Transverse colon (tissue), 4 donors: ENCODE results near the gene MPV17. TPM values are rescaled to one million over a fixed set of nuclear protein-coding genes. Genes with fewer than 3 reads are reported as not detected.

ENCODE experiments used
- DNase-seq: peaks from one replicate; pipeline ENCODE4 v3.0.0-alpha.2; 2019
- H3K27ac ChIP-seq, 4 donors: fragments of 200-600 bp; sonication (generic); 2 replicates each; pipeline ENCODE4 v1.5.1; 2016 to 2018; ENCODE audit warnings: inconsistent platforms in 4 of 4
- H3K27me3 ChIP-seq: fragments of 200-600 bp; sonication (generic); 2 replicates; pipeline ENCODE4 v1.5.1; 2017; ENCODE audit warnings: inconsistent platforms
- H3K36me3 ChIP-seq, 4 donors: fragments of 200-600 bp; sonication (generic); 2 replicates each; pipeline ENCODE4 v1.5.1; 2017 to 2019; ENCODE audit warnings: inconsistent platforms in 4 of 4
- H3K4me1 ChIP-seq, 4 donors: fragments of 200-600 bp; sonication (generic); 2 replicates each; pipeline ENCODE4 v1.5.1; 2017 to 2020; ENCODE audit warnings: inconsistent platforms in 4 of 4
- H3K4me3 ChIP-seq, 4 donors: fragments of 200-600 bp; sonication (generic); 1 replicate in 1 of 4; 2 replicates in 3 of 4; pipeline versions ENCODE4 v1.5.1 to v1.6.1; 2017 to 2019; ENCODE audit warnings: inconsistent platforms in 4 of 4
- H3K9me3 ChIP-seq, 2 donors: fragments of 200-600 bp; sonication (generic); 2 replicates each; pipeline ENCODE4 v1.5.1; 2017 to 2019; ENCODE audit warnings: inconsistent platforms in 2 of 2
- EP300 ChIP-seq: sonication (generic); formaldehyde crosslinking; IDR thresholded peaks from one replicate; pipeline ENCODE4 v1.6.1; 2017; ENCODE audit warnings: antibody characterized with exemption, low read depth
- POLR2A ChIP-seq: fragments of 450-650 bp; IDR thresholded peaks from one replicate; pipeline ENCODE4 v1.6.1; 2016; ENCODE audit warnings: antibody characterized with exemption, mild to moderate bottlenecking, moderate library complexity
- POLR2AphosphoS5 ChIP-seq, 3 donors: sonication (generic); formaldehyde crosslinking; IDR thresholded peaks; one replicate each; pipeline ENCODE4 v1.6.1; 2016; ENCODE audit warnings: antibody characterized with exemption in 3 of 3
- WGBS, 2 donors: methylation state at CpG; one replicate each; pipeline ENCODE4 v1.1.5; 2018; ENCODE audit warnings: low coverage in 1 of 2; 5-methylcytosine and 5-hydroxymethylcytosine counted together
- in situ Hi-C, 4 donors: fragments of 200-750 bp; cut with MboI; loops; one replicate each; pipeline versions ENCODE4 v1.15.0 to v1.15.1; 2017; ENCODE audit warnings: low sequenced_read_pairs in 3 of 4, low pct_ligation_motif_present in 1 of 4, low pct_unique_long_range_greater_than_20kb in 1 of 4
- intact Hi-C: fragments of 100-400 bp; cut with DNase I; formaldehyde crosslinking; loops from one replicate; pipeline ENCODE4 v1.15.1; 2023; ENCODE audit warnings: low total_unique reads
- total RNA-seq, 4 donors: library from RNA; depleted of rRNA; stranded (reverse); fragments of >200 nt; gene quantifications; one replicate each; pipeline ENCODE4 v1.1.0, GENCODE V29; 2016
- TF ChIP-seq, protein P1 (sequence below), 5 experiments: fragments of 200-600 bp in 3 of 5; fragments of 450-650 bp in 2 of 5; sonication (generic) in 3 of 5; IDR thresholded peaks; 1 replicate in 2 of 5; 2 replicates in 3 of 5; pipeline ENCODE4 v1.5.1; 2016 to 2017; ENCODE audit warnings: antibody characterized with exemption in 5 of 5, inconsistent platforms in 3 of 5, mild to moderate bottlenecking in 2 of 5, moderate library complexity in 1 of 5

MPV17 gene
- total RNA-seq, 4 donors from 2014 or later, result 34.4 to 53.8 (median 38.3) TPM

DNA sequence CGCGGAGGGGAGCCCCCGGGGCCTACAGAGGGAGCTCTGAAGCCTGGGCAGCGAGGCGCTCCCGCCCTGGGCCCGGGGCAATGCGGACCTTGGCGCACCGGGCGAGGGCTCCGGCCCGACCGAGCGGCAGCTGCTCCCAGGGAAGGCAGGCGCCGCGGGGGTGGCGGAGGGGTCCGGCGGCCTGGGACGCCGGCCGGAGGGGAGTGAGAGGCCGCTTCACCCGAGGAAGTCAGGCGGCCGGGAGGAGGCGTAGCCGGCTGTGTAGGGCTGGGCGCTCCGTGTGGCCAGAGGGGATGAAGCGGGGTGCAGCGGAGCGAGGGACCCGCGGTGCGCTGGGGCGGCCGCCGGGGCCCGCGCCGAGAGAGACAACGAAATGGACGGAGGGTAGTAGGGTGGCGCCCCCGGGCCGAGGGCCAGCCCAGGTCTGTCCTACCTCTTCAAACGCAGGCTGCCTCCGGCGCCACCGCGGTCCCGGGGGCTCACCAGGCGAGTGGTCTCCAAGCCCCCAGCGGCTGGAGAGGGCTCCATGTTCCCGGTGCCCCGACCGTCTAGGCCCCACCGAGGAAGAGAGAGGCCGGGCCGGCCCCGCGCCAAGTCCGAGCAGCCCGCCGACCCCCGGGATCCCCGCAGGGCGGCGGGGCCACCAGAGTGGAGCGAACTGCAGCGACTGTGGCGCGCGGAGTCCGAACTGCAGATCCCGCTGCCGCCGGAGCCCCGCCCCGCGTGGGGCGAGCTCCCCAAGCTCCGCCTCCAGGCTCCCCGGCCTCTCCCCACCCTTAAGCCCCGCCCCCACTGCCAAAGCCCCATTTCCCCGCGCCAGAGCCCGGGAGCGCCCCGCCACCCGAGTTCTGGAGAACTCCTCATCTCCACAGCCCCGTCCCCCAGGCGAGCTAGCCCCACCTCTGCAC, 60.3 kb downstream of the MPV17 start, which contains the start of gene SLC30A3:
SLC30A3 (minus strand) TSS at position 669 of the 908 bp plus-strand sequence; CDS start at position 528, 141 bp downstream.
- Histone ChIP-seq H3K36me3 (no peaks in the 10 kb centered on the region), H3K4me1 (peaks cover 14 to 36% (median 35%) of the 10 kb centered on the region in 4 donors), H3K27ac (no peak within 1 kb of the TSS), H3K27me3 (peaks cover 100% of the 10 kb centered on the region), H3K9me3 (no peaks in the 10 kb centered on the region), H3K4me3 (peak within 1 kb of the TSS; percentile 20 to 57 (median 38))
- intact Hi-C loops (no loop called here), in situ Hi-C loops (no loop called here)
- TF ChIP-seq POLR2AphosphoS5 (IDR thresholded peaks at IDR 0.05) (no peak), POLR2A (no peak), EP300 (no peak)
- TF ChIP-seq, protein P1, sequence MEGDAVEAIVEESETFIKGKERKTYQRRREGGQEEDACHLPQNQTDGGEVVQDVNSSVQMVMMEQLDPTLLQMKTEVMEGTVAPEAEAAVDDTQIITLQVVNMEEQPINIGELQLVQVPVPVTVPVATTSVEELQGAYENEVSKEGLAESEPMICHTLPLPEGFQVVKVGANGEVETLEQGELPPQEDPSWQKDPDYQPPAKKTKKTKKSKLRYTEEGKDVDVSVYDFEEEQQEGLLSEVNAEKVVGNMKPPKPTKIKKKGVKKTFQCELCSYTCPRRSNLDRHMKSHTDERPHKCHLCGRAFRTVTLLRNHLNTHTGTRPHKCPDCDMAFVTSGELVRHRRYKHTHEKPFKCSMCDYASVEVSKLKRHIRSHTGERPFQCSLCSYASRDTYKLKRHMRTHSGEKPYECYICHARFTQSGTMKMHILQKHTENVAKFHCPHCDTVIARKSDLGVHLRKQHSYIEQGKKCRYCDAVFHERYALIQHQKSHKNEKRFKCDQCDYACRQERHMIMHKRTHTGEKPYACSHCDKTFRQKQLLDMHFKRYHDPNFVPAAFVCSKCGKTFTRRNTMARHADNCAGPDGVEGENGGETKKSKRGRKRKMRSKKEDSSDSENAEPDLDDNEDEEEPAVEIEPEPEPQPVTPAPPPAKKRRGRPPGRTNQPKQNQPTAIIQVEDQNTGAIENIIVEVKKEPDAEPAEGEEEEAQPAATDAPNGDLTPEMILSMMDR (IDR thresholded peaks at IDR 0.05), result no peak
- peak; percentile 71 for DNase-seq
- WGBS, 2 donors, result 1% methylated on average over 60 of the region's 96 CpGs; no CpG with 5 or more reads in 1 of the 2 donors

DNA sequence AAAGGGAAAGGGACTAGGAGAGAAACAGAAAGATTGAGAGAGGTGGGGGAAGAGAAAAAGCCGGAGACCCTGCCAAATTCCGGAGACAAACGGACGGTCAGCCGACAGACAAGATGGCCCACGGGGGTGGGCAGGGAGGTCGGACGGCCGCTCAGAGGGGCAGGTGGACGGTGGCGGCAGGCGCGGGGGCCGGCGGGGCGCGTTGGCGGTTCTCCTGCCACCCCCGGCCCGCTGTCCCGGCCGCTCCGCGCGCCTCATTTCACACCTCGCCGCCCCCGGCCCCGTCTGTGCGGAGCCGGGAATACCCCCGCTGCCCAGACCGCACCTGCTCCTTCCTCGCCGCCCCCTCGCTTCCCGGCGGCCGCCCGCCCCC, 61.0 kb downstream of the MPV17 start:
- intact Hi-C loops, result no loop called here
- Histone ChIP-seq H3K4me3 (peak overlapping the region in 3 of 4 donors; percentile 26 to 57 (median 49)), H3K36me3 (no peaks in the 10 kb centered on the region), H3K27ac (no peak overlapping the region), H3K27me3 (peaks cover 100% of the 10 kb centered on the region), H3K4me1 (peaks cover 14 to 36% (median 35%) of the 10 kb centered on the region in 4 donors), H3K9me3 (no peaks in the 10 kb centered on the region)
- in situ Hi-C loops, result no loop called here
- no peak for TF ChIP-seq EP300
- TF ChIP-seq POLR2AphosphoS5 (IDR thresholded peaks at IDR 0.05), result no peak
- TF ChIP-seq, protein P1 (IDR thresholded peaks at IDR 0.05), result no peak
- no peak for TF ChIP-seq POLR2A
- no peak for DNase-seq
- 4% methylated on average over 18 of the region's 40 CpGs; no CpG with 5 or more reads in 1 of the 2 donors for WGBS, 2 donors

DNA sequence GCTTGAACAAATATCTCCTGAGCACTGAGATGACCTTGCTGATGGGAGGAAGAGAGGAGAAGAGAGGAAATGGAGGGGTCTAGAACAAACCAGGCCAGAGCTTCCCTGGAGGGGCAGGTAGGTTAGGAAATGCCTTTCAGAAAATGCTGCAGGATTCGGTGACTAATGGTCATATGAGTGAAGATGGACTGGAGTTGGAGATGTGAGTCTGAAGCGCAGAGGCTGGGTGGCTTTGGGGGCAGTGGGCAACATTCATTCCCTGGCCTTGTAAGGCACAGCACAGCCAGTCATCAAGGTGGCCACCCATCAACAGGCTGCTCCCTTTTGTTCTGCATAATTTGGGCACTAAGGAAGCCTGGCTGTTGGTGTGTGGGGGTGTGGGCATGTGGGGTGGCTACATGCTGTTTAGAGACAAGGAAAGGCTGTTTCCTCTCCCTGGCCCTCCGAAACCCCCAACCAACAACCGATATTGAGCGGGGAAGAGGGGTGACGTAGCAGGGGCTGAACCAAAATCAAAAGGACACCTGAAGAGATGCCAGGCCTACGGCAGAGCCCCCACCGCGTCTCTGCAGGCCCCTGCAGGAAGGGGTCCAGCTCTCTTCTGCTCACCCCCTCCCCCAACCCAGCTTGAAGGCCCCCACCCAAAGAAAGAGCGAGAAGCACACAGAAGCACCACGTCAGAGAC, 61.5 kb downstream of the MPV17 start:
- no peak overlapping the region for H3K27ac ChIP-seq
- in situ Hi-C loops, result no loop called here
- WGBS, 2 donors, result 35 to 52% methylated on average over 9 to 11 of the region's 11 CpGs
- H3K9me3 ChIP-seq, result no peaks in the 10 kb centered on the region
- DNase-seq, result no peak
- peaks cover 14 to 36% (median 35%) of the 10 kb centered on the region in 4 donors for H3K4me1 ChIP-seq
- H3K36me3 ChIP-seq, result no peaks in the 10 kb centered on the region
- H3K4me3 ChIP-seq, result no peak overlapping the region
- intact Hi-C loops, result no loop called here
- TF ChIP-seq POLR2AphosphoS5 (IDR thresholded peaks at IDR 0.05) (no peak), POLR2A (no peak)
- TF ChIP-seq, protein P1 (IDR thresholded peaks at IDR 0.05), result no peak
- H3K27me3 ChIP-seq, result peaks cover 100% of the 10 kb centered on the region

Other genes starting within 250 kb of the MPV17 start
- gene EMILIN1, start 244.5 kb downstream of the MPV17 start, total RNA-seq, result 100 to 1,000 TPM in 1 of 4 donors, 10 to 100 TPM in 3; 41.0 to 152 (median 65.6) TPM
- 10 to 100 TPM in 1 of 4 donors, 1 to 10 TPM in 3; 1.8 to 12.0 (median 6.3) TPM for gene KHK, start 236.3 kb downstream of the MPV17 start, total RNA-seq
- 1 to 10 TPM in 2 of 4 donors, under 1 TPM in 1, not detected in 1; 0.27 to 4.9 (median 1.1) TPM for gene CGREF1, start 204.0 kb downstream of the MPV17 start, total RNA-seq
- gene ABHD1, start 199.3 kb downstream of the MPV17 start, total RNA-seq, result under 1 TPM in 1 of 4 donors, not detected in 3; 0.48 TPM
- 100 to 1,000 TPM in 1 of 4 donors, 10 to 100 TPM in 3; 53.2 to 105 (median 71.1) TPM for gene PREB, start 188.5 kb downstream of the MPV17 start, total RNA-seq
- not detected for gene PRR30, start 183.7 kb downstream of the MPV17 start, total RNA-seq
- not detected for gene TCF23, start 174.1 kb downstream of the MPV17 start, total RNA-seq
- 100 to 1,000 TPM in 2 of 4 donors, 10 to 100 TPM in 2; 64.7 to 179 (median 121) TPM for gene ATRAID, start 111.1 kb downstream of the MPV17 start, total RNA-seq
- 10 to 100 TPM; 22.8 to 58.3 (median 41.0) TPM for gene SLC5A6, start 110.8 kb downstream of the MPV17 start, total RNA-seq
- 10 to 100 TPM; 11.9 to 25.9 (median 16.6) TPM for gene CAD, start 105.7 kb downstream of the MPV17 start, total RNA-seq
- under 1 TPM in 1 of 4 donors, not detected in 3; 0.60 TPM for gene SLC30A3, start 60.0 kb downstream of the MPV17 start, total RNA-seq
- gene DNAJC5G, start 47.7 kb downstream of the MPV17 start, total RNA-seq, result not detected
- 1 to 10 TPM in 2 of 4 donors, under 1 TPM in 1, not detected in 1; 0.40 to 1.9 (median 1.2) TPM for gene TRIM54, start 40.7 kb downstream of the MPV17 start, total RNA-seq
- gene UCN, start 14.7 kb downstream of the MPV17 start, total RNA-seq, result 10 to 100 TPM in 1 of 4 donors, 1 to 10 TPM in 1, under 1 TPM in 1, not detected in 1; 0.82 to 10.8 (median 2.2) TPM
- 10 to 100 TPM; 55.7 to 79.2 (median 63.6) TPM for gene GTF3C2, start 33.7 kb upstream of the MPV17 start, total RNA-seq
- gene EIF2B4, start 47.2 kb upstream of the MPV17 start, total RNA-seq, result 10 to 100 TPM; 12.0 to 36.7 (median 27.5) TPM
- gene SNX17, start 47.5 kb upstream of the MPV17 start, total RNA-seq, result 10 to 100 TPM; 59.8 to 99.3 (median 73.9) TPM
- gene ZNF513, start 57.6 kb upstream of the MPV17 start, total RNA-seq, result 10 to 100 TPM; 24.0 to 41.0 (median 32.6) TPM
- 10 to 100 TPM; 43.4 to 54.9 (median 51.7) TPM for gene PPM1G, start 86.5 kb upstream of the MPV17 start, total RNA-seq
- gene NRBP1, start 105.5 kb upstream of the MPV17 start, total RNA-seq, result 10 to 100 TPM; 38.4 to 74.8 (median 66.8) TPM
- gene KRTCAP3, start 119.3 kb upstream of the MPV17 start, total RNA-seq, result 100 to 1,000 TPM in 1 of 4 donors, 10 to 100 TPM in 3; 18.0 to 112 (median 47.8) TPM
- gene IFT172, start 166.6 kb upstream of the MPV17 start, total RNA-seq, result 100 to 1,000 TPM in 1 of 4 donors, 10 to 100 TPM in 3; 14.5 to 113 (median 43.5) TPM
- gene FNDC4, start 172.1 kb upstream of the MPV17 start, total RNA-seq, result 1 to 10 TPM in 3 of 4 donors, under 1 TPM in 1; 0.80 to 8.2 (median 2.5) TPM
- gene GCKR, start 173.7 kb upstream of the MPV17 start, total RNA-seq, result not detected